ENCODE data around the gene HOXA3.

HOXA3 gene

GRCh38 chr7:27123477-27124053 is 28.8 kb downstream of the HOXA3 start:
- TF ChIP-seq BACH2 (CRISPR knock-in tag; IDR thresholded peaks at IDR 0.05; ENCODE audit: borderline replicate concordance): no peak
- no peak for TF ChIP-seq TOX (CRISPR knock-in tag; IDR thresholded peaks at IDR 0.05; ENCODE audit: borderline replicate concordance)
- no peak for TF ChIP-seq ZNF565 (CRISPR knock-in tag; conservative IDR thresholded peaks at IDR 0.05; ENCODE audit: low read depth)
- no peak for TF ChIP-seq OSR1 (CRISPR knock-in tag; IDR thresholded peaks at IDR 0.05)
- TF ChIP-seq TSHZ2 (CRISPR knock-in tag; IDR thresholded peaks at IDR 0.05): no peak
- TF ChIP-seq ZNF8 (CRISPR knock-in tag; IDR thresholded peaks at IDR 0.05): no peak
- ATAC-seq: no peak

DNA sequence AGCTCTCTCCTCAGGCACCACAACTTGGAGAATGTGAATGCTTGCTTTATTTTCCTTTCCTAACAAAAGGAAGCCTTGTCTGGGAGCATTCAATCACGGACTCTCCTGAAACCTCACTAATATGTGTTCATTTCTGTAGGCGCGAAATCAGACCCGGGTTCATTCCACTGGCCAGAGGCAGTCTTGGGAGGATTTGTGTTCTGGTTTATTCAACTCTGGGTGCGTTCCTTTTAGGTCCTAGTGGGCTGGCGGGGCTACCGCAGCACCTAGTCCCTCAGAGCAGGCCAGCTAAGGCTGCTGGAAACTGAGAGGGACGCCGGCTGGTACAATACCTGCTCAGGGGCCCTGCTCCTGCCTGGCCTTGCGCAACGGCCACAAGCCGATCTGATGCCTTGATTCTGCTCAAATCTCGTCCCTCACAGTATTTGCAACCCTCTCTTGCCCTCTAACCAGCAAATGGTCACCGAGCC is 29.3 kb downstream of the HOXA3 start:
- TF ChIP-seq TSHZ2 (CRISPR knock-in tag; IDR thresholded peaks at IDR 0.05) (no peak), ARNTL (CRISPR knock-in tag; IDR thresholded peaks at IDR 0.05; ENCODE audit: borderline replicate concordance, low read depth) (no peak), ZC3H10 (CRISPR knock-in tag; IDR thresholded peaks at IDR 0.05) (no peak), GLIS3 (CRISPR knock-in tag; IDR thresholded peaks at IDR 0.05) (no peak), POU6F1 (CRISPR knock-in tag; IDR thresholded peaks at IDR 0.05; ENCODE audit: borderline replicate concordance, low read depth) (no peak), ZNF70 (CRISPR knock-in tag; IDR thresholded peaks at IDR 0.05) (no peak)
- TF ChIP-seq, protein P1, sequence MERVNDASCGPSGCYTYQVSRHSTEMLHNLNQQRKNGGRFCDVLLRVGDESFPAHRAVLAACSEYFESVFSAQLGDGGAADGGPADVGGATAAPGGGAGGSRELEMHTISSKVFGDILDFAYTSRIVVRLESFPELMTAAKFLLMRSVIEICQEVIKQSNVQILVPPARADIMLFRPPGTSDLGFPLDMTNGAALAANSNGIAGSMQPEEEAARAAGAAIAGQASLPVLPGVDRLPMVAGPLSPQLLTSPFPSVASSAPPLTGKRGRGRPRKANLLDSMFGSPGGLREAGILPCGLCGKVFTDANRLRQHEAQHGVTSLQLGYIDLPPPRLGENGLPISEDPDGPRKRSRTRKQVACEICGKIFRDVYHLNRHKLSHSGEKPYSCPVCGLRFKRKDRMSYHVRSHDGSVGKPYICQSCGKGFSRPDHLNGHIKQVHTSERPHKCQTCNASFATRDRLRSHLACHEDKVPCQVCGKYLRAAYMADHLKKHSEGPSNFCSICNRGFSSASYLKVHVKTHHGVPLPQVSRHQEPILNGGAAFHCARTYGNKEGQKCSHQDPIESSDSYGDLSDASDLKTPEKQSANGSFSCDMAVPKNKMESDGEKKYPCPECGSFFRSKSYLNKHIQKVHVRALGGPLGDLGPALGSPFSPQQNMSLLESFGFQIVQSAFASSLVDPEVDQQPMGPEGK (CRISPR knock-in tag; IDR thresholded peaks at IDR 0.05; ENCODE audit: borderline replicate concordance): no peak
- TF ChIP-seq, protein P2, sequence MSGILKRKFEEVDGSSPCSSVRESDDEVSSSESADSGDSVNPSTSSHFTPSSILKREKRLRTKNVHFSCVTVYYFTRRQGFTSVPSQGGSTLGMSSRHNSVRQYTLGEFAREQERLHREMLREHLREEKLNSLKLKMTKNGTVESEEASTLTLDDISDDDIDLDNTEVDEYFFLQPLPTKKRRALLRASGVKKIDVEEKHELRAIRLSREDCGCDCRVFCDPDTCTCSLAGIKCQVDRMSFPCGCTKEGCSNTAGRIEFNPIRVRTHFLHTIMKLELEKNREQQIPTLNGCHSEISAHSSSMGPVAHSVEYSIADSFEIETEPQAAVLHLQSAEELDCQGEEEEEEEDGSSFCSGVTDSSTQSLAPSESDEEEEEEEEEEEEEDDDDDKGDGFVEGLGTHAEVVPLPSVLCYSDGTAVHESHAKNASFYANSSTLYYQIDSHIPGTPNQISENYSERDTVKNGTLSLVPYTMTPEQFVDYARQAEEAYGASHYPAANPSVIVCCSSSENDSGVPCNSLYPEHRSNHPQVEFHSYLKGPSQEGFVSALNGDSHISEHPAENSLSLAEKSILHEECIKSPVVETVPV (CRISPR knock-in tag; IDR thresholded peaks at IDR 0.05): no peak
- ATAC-seq: no peak

GRCh38 chr7:27122077-27122910 is 30.1 kb downstream of the HOXA3 start:
- no peak for TF ChIP-seq OSR1 (CRISPR knock-in tag; IDR thresholded peaks at IDR 0.05)
- TF ChIP-seq, protein P1 (CRISPR knock-in tag; IDR thresholded peaks at IDR 0.05; ENCODE audit: borderline replicate concordance): no peak
- no peak for TF ChIP-seq TOX (CRISPR knock-in tag; IDR thresholded peaks at IDR 0.05; ENCODE audit: borderline replicate concordance)
- no peak for TF ChIP-seq SNAI2 (CRISPR knock-in tag; IDR thresholded peaks at IDR 0.05)
- ATAC-seq: no peak
